HepG2 (cell line): ENCODE results near the gene GAS2. TPM values are rescaled to one million over a fixed set of nuclear protein-coding genes. Genes with fewer than 3 reads are reported as not detected.

Experiments used
- ATF6 ChIP-seq: sonication (generic); formaldehyde crosslinking; conservative IDR thresholded peaks from 2 replicates; pipeline ENCODE4 v1.4.0; 2020; ENCODE audit warnings: missing genetic modification reagents
- CREB3 ChIP-seq: sonication (generic); formaldehyde crosslinking; IDR thresholded peaks from 2 replicates; pipeline ENCODE4 v1.5.0; 2020; ENCODE audit warnings: missing genetic modification reagents
- FIP1L1 ChIP-seq: fragments of 200-400 bp; formaldehyde crosslinking; IDR thresholded peaks from 2 replicates; pipeline ENCODE4 v1.6.1; 2018; ENCODE audit warnings: low read depth, mild to moderate bottlenecking, low read length, moderate library complexity, borderline replicate concordance; ENCODE audit not compliant: insufficient read depth
- FOXP4 ChIP-seq: sonication (generic); formaldehyde crosslinking; IDR thresholded peaks from 2 replicates; pipeline ENCODE4 v1.4.0; 2020; ENCODE audit warnings: missing genetic modification reagents
- GATAD2A ChIP-seq: IDR thresholded peaks from 2 replicates; pipeline ENCODE4 v1.6.1; 2016
- HNF1A ChIP-seq, 2 experiments: sonication (generic) in 1 of 2; formaldehyde crosslinking in 1 of 2; IDR thresholded peaks; 2 replicates each; pipeline versions ENCODE4 v1.4.0 to v1.6.1; 2016 to 2020; ENCODE audit warnings: borderline replicate concordance in 1 of 2, low read depth in 1 of 2, mild to moderate bottlenecking in 1 of 2, missing genetic modification reagents in 1 of 2
- MAF1 ChIP-seq: sonication (generic); formaldehyde crosslinking; IDR thresholded peaks from 2 replicates; pipeline ENCODE4 v1.5.0; 2020; ENCODE audit warnings: missing genetic modification reagents, borderline replicate concordance
- PHF5A ChIP-seq: IDR thresholded peaks from one replicate; pipeline ENCODE4 v1.6.1; 2018; ENCODE audit warnings: low read depth, missing genetic modification reagents; ENCODE audit not compliant: unreplicated experiment
- POGZ ChIP-seq: sonication (generic); formaldehyde crosslinking; IDR thresholded peaks from 2 replicates; pipeline ENCODE4 v1.4.0; 2020; ENCODE audit warnings: mild to moderate bottlenecking, missing genetic modification reagents
- POLR2AphosphoS2 ChIP-seq: IDR thresholded peaks from 2 replicates; pipeline ENCODE4 v1.6.1; 2011; ENCODE audit warnings: low read depth, low read length, improper control_type of control experiment
- STAT6 ChIP-seq: sonication (generic); formaldehyde crosslinking; IDR thresholded peaks from 2 replicates; pipeline ENCODE4 v1.4.0; 2020; ENCODE audit warnings: missing genetic modification reagents, mild to moderate bottlenecking, borderline replicate concordance
- ZBTB44 ChIP-seq: sonication (generic); formaldehyde crosslinking; IDR thresholded peaks from 2 replicates; pipeline ENCODE4 v1.4.0; 2020; ENCODE audit warnings: missing genetic modification reagents
- ZNF382 ChIP-seq: sonication (generic); formaldehyde crosslinking; IDR thresholded peaks from 2 replicates; pipeline ENCODE4 v1.5.0; 2020; ENCODE audit warnings: missing genetic modification reagents, mild to moderate bottlenecking, borderline replicate concordance
- ZNF746 ChIP-seq: sonication (generic); formaldehyde crosslinking; IDR thresholded peaks from 2 replicates; pipeline ENCODE4 v1.8.0; 2022; ENCODE audit warnings: mild to moderate bottlenecking, missing genetic modification reagents
- ZSCAN31 ChIP-seq: sonication (generic); formaldehyde crosslinking; IDR thresholded peaks from 2 replicates; pipeline ENCODE4 v1.5.0; 2020; ENCODE audit warnings: low read depth, mild to moderate bottlenecking, missing genetic modification reagents
- polyA plus RNA-seq, 8 experiments: library from polyadenylated mRNA; depleted of rRNA in 3 of 8; stranded (reverse) in 7 of 8; unstranded in 1 of 8; fragments of >200 nt; fragmentation: Illumina TruSeq in 4 of 8; extraction: Trizol in 4 of 8; gene quantifications; 2 replicates each; pipeline versions ENCODE4 v1.2.1 to v1.2.3, GENCODE V29; 2011 to 2016; ENCODE audit warnings: low read depth in 4 of 8, missing spikeins in 1 of 8, mixed read lengths in 1 of 8; ENCODE audit not compliant: insufficient read depth in 1 of 8
- total RNA-seq, 5 experiments: library from RNA; depleted of rRNA; stranded (reverse); fragments of >200 nt; fragmentation: Illumina TruSeq; extraction: Trizol; gene quantifications; 2 replicates each; pipeline ENCODE4 v1.2.3, GENCODE V29; 2016; ENCODE audit warnings: low read depth in 1 of 5

GAS2 gene
- total and polyA plus RNA-seq, 2 of the 13 experiments (the other 11 are each of a cell fraction or from before 2014, with no cell fraction given): 26.0 to 85.1 TPM

GRCh38 chr11:22703040-22703439, 36.6 kb downstream of the GAS2 start (continued):
- TF ChIP-seq ATF6 (CRISPR knock-in tag) (no peak), ZNF382 (CRISPR knock-in tag) (no peak), CREB3 (CRISPR knock-in tag) (no peak), POGZ (0 out of 2 replicates have a peak, but pooled peaks have one; percentile 37), FOXP4 (CRISPR knock-in tag) (0 out of 2 replicates have a peak, but pooled peaks have one; percentile 48), MAF1 (CRISPR knock-in tag) (no peak), HNF1A (IDR thresholded peaks at IDR 0.05; ENCODE audit: low read depth) (peak; percentile 25; the same call in 1 of the 2 replicates), HNF1A (CRISPR knock-in tag; IDR thresholded peaks at IDR 0.05; ENCODE audit: borderline replicate concordance) (no peak), STAT6 (CRISPR knock-in tag) (no peak), POLR2AphosphoS2 (no peak), PHF5A (CRISPR knock-in tag) (no peak), ZSCAN31 (CRISPR knock-in tag) (no peak), FIP1L1 (no peak), GATAD2A (CRISPR knock-in tag) (peak; percentile 41), ZNF746 (CRISPR knock-in tag) (no peak), ZBTB44 (CRISPR knock-in tag) (no peak)
